Right renal cortex interstitium (tissue), 3 donors: ENCODE results near the gene LARP4B. TPM values are rescaled to one million over a fixed set of nuclear protein-coding genes. Genes with fewer than 3 reads are reported as not detected.
A peak's percentile ranks its signal among the peaks of the same experiment; 100 is the strongest.

Experiments
- DNase-seq, 3 donors: peaks; one replicate each; pipeline ENCODE4 v3.0.0-alpha.2; 2013; ENCODE audit warnings: low read depth in 3 of 3, low spot score in 2 of 3
- polyA plus RNA-seq, 3 donors: library from polyadenylated mRNA; unstranded; fragments of 120-200 nt; gene quantifications; one replicate each; pipeline ENCODE4 v1.2.1, GENCODE V29; 2013; ENCODE audit not compliant: insufficient read length in 3 of 3

The LARP4B gene
- 10 to 100 TPM; 36.5 to 39.6 (median 39.3) TPM for polyA plus RNA-seq

GRCh38 chr10:931326-932318, at the start of gene LARP4B:
Gene LARP4B, minus strand, starts transcription at chr10:931705. Its CDS starts 45,984 bp downstream, at chr10:885721.
- peak; percentile 76 to 90 (median 89) for DNase-seq

DNA sequence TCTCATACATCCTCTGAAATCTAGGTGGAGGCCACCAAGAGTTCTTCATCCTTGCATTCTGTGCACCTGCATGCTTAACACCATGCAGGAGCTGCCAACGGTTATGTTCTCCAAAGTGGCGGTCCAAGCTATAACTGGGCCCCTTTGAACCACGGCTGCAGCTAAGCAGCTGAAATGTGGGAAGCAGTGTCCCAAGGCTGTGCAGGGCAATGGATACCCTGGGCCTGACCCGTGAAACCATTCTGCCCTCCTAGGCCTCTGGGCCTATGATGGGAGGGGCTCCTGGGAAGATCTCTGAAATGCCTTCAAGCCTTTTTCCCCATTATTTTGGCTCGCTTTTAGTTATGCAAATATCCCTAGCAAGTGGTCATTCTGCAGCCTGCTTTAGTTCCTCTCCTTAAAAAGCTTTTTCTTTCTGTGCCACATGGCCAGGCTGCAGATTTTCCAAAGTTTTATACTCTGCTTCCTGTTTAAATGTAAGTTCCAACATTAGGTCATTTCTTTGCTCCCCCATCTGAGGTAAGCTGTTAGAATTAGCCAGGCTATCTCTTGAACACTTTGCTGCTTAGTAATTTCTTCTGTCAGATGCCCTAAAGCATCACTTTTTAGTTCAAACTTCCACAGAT, 49.1 kb upstream of the LARP4B start:
- no peak for DNase-seq

DNA sequence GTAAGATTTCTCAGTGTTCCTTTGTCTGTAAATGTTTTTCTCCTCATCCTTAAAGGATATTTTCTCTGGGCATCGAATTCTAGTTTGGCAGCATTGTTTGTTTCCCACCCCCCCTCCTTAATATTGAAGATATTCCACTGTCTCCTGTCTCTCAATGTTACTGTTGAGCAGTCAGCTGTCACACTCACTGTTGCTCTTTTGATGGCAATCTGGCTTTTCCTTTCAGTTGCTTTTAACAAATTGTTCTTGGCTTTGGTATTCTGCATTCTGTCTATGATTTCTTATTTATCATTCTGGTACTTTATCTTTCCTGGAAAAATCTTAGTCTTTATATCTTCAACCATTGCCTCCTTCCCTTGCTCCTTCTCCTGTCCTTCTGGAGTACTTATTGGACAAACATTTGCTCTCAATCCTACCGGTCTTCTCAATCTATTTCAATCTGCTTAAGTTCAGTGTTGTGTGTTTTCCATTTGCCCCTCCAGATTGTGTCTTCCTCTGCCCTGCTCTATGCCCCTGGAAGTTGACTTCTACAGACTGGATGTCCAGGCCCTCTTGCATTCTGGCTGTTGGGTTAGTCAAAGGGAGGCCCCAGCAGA, 47.4 kb upstream of the LARP4B start:
- DNase-seq: no peak

DNA sequence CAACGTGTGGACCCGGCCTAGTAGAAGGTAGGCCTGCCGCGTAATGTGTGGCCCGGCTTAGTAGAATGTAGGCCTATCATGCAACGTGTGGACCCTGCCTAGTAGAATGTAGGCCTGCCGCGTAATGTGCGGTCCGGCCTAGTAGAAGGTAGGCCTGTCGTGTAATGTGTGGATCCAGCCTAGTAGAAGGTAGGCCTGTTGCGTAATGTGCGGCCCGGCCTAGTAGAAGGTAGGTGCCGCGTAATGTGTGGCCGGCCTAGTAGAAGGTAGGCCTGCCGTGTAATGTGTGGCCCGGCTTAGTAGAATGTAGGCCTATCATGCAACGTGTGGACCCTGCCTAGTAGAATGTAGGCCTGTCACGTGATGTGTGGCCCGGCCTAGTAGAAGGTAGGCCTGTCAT, 44.8 kb upstream of the LARP4B start:
- DNase-seq: no peak

DNA sequence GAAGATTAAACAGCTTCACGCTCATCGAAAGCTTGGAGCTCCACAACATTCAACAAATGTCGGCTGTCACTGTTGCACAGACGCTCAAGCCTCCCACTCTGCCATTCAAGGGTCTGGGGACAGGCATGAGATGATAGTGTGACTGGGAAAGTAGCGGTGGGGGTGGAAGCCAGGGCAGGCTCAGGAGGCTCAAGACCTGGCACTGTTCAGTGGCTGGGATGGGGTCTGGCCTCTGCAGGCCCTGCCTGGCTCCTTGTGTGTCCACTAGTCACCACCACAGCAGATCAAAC, 43.2 kb upstream of the LARP4B start:
- no peak for DNase-seq

DNA sequence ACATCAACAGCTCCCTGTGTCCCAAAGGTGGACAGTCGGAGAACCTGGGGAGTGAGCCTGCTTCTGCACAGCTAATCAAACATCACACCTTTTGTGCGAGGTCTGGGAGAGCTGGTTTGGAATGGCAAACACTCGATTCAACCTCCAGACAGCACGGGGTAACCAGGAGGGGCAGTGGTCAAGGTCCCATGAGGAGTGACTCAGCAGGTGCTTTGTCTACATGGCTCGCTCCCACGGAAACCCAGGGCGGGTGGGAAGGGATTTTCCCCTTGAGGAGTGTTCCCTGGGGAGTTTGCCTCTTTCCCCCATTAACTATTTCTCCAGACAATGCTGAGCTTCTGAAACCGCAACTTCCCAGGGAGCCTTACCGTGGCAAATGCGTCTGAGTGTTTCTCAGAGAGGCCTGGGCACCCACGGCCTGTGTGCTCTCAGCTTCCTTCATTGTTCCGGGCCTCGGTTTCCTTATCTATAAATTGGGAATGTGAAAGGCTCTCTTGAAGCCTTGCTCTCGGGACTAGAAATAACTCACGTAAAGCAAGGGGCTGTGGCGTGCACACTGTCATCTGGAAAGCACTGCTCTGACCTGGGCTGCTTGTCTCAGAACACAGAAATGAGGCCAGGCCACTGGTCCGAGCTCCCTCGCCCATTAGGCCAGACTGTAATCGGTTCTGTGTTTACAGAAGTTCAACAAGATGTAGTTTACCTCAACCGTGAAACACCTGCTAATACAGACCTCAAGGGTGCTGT, 42.7 kb upstream of the LARP4B start:
- no peak for DNase-seq

DNA sequence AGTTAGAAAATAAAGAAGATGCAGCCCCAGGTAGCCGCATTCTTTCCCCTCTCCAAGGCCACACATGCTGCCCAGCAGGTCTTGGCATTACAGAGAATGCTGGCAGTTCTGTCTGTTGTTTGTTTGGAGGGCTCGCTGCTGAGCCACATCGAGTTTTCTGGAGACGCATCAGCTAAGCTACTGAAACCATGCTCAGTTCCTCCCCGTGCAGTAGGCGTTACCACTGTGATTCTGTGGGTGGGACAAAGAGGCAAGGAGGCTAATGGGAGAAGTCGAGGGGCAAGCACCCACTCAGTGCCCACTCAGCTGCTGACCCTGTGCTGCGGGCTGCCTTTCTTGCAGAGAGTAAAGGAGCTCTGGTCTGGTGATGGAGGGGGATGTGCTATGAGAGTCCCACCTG, 41.3 kb upstream of the LARP4B start:
- DNase-seq: no peak

DNA sequence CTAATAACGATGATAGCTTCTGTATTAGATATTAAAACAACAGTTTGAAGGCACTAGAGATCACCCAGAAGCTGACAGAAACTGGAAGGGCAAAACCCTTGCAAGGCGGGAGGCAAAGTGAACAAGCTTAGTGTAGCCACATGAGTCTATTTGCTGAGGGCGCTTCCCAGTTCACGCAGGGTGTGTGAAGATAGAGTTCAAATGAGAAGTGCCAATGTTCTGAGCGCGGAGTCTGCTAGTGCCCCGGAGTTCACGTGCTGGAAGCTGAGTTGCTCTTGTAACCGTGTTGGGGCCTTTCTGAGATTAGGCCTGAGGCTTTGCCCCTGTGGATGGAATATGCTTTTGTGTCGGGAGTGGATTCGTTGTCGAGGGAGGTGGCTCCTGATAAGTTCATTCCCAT, 40.1 kb upstream of the LARP4B start:
- no peak for DNase-seq

- DNase-seq: no peak
These were observed 39.6 kb upstream of the LARP4B start for GRCh38 chr10:971150-971542.

DNA sequence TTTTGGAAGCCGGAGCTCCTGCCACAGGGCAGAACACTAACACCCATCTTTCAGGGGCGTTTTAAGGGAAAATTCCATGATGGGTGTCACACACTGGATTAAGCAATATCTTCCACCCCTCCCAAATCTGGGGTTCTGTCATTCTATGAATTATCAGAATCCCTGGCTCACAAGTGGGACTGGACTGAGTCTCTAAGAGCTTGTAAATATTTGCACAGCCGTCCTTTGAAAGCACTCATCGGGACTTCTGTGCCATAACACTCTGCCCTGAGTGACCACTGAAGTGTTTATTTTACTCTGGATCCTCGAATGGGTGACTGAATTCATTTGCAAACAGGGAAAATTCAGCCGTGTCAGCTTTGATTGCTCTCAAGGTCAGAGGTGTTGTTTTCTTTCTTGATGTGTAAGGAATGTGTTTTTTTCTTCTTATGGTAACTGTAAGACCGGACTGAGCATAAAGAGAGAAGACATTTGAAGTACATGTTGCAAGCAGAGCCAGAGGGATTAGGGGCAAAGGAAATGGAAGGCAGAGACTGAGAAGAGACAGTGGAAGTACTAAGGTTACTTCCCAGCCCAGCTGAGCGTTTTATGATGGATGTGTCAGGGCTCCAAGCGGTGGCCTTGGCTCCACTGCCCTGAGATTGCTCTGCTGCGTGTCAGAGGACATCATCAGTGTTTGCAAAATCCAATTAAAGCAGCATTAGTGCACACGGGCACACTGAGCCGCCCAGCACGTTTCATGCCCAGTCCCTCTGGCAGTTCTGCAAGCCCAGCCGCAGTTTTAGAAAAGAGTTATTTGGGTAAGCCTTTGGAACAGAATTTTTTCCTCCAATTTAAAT, 39.0 kb upstream of the LARP4B start:
- no peak for DNase-seq

DNA sequence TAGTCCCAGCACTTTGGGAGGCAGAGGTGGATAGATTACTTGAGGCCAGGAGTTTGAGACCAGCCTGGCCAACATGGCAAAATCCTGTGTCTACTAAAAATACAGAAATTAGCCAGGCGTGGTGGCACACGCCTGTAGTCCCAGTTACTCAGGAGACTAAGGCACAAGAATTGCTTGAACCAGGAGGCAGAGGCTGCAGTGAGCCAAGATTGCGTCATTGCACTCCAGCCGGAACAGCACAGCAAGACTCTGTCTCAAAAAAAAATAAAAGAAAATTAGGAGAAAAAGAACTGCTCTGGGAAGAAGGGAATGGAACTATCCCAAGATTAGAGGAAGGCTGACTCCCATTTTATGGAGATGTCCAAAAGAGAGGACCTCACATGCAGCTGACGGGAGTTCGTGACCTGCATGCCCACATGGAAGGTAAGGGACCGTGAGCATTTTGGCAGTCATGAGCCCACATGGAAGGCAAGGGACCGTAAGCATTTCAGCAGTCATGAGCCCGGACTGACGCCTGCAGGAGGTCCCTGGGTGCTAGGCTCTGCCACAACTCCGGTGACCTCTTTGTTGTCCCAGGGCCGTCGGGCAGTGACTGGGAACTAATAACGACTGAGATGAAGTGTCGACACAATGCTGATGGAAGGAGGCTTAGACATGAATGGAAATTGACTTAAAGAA, 38.1 kb upstream of the LARP4B start:
- no peak for DNase-seq

GRCh38 chr10:968546-969199, 37.2 kb upstream of the LARP4B start:
- no peak for DNase-seq

DNA sequence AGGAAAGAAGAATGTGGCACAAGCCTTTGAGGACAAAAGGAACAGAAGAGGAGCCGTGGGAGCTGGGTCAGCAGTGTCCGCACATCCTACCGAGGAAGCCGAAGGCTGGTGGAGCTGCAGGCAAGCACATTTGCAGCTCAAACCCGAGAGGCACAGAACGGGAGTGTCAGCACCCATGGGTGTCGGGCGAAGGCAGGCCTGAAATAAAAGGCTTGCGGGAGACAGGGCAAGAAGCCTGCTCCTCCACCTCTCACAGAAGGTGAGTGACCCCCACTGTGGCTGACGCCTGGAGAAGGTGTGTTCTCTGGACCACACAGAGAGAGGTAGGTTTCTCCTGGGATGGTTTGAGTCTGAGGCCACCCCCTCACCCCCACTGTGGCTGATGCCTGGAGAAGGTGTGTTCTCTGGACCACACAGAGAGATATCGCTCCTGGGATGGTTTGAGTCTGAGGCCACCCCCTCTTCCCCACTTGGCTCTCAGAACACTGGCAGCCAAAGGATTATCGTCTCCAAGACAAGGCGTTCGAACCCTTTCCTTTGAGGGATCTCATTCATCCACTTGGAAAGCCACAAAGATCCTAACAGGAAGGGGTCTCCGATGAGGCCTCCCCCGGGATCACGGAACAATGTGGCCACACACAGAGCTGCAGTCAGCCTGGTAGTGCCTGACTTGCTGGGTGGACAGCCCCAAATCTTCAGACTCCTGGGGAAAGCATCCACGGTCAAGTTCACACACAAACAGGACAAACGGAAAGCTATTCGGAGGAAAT, 35.1 kb upstream of the LARP4B start:
- DNase-seq: no peak

GRCh38 chr10:964988-965417, 33.5 kb upstream of the LARP4B start:
- no peak for DNase-seq

DNA sequence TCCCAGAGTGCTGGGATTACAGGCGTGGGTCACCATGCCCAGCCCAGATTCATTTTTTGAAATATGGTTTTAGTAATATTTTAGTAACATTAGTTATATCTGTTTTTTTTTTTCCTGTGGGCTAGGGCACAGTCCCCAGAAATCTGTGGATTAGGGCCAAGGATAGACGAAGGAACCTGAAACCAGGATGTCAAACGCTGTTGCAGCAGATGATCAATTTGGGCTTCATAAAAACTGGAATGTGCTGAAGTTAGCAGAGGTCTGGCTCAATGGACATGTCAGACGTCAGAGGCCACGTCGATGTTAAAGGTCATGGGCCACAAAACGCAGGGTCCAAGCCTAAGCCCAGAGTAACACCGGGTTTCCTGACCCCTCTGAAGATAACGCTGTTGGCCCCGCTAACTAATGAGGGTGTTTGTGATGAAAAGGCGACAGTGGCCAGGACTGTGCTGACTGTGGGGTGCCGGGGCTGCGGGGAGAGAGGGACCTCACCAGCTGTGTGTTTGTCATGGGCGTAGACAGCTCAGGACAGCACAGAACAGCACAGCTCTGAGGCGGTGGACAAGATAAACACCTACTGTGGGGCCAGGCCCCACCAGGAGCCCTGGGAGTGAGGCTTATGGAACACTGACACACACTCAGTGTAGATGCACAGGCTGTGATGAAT, 32.9 kb upstream of the LARP4B start:
- no peak for DNase-seq

DNA sequence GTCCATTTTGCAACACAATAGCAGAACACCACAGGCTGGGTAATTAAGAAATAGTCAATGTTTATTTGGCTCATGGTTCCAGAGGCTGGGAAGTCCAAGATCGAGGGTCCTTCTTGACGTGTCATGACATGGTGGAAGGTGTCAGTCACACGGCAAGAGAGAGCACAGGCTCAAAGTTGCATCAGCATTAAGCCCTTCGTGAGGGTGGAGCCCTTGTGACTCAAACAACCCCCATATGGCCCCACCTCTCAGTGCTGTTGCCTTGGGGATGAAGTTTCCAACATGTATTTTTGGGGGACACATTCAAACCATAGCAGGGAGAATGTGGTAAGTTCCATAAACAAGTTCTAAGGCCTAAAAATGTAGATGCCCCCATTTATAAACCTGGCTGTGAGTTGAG, 32.1 kb upstream of the LARP4B start:
- DNase-seq: no peak

DNA sequence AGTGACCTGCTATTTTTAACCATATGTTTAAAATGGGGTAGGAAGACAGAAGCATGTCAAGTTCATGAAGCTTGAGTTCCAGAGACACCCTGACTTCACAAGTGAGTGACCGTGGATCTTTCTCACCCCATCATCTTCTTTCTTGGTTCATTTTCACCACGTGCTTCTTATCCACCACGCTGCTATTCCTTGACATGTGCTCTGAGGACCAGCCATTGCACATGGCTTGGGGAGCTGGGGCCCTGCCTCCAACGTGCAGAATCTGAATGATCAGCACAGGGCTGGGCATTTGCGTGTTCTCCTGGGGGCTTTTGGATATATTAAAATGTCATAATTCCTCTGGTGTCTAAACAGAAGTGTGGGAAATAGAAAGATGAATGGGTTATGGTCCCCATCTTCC, 31.7 kb upstream of the LARP4B start:
- DNase-seq: no peak

DNA sequence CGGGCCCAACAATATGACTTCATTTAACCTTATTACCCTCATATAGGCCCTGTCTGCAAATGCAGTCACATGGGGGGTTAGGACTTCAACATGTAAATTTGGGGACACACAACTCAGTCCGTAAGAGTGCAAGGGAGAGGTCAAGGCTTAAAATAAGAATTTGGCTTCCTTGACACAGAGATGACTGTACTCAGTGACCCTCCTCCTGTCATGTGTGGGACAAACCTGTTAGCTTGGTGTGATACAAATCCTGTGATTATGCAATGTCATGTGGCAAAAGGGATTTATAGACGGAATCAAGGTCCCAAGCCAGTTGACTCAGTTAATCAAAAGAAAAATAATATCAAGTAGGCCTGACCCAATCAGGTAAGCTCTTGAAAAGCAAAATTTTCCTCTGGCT, 30.8 kb upstream of the LARP4B start:
- DNase-seq: no peak
